G401.6 (cell line): ENCODE results near the gene GPR18.

ENCODE experiments used
- FAIRE-seq: peaks from 2 replicates; lab custom pipeline; 2012; peaks lifted over from hg19 to GRCh38; lab: Jason Lieb, UNC

The GPR18 gene

DNA sequence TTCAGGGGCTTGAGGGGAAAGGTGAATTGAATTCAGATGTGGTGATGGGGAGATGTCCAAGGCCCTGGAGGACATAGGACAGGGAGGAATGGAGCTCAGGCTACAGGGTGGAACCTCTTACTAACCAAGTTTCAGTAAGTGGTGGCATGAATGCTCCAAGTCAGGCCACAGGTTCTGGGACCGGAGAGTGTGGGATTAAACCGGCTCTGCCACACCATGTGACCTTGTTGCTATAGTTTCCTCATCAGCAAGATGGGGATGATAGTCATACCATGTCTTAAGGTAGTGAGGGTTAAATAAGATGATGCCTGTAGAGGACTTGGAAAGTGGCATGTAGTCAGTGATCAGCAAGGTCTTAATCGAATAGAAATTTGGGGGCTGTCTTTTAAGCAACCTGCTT, 32.7 kb upstream of the GPR18 start:
- FAIRE-seq = no peak

DNA sequence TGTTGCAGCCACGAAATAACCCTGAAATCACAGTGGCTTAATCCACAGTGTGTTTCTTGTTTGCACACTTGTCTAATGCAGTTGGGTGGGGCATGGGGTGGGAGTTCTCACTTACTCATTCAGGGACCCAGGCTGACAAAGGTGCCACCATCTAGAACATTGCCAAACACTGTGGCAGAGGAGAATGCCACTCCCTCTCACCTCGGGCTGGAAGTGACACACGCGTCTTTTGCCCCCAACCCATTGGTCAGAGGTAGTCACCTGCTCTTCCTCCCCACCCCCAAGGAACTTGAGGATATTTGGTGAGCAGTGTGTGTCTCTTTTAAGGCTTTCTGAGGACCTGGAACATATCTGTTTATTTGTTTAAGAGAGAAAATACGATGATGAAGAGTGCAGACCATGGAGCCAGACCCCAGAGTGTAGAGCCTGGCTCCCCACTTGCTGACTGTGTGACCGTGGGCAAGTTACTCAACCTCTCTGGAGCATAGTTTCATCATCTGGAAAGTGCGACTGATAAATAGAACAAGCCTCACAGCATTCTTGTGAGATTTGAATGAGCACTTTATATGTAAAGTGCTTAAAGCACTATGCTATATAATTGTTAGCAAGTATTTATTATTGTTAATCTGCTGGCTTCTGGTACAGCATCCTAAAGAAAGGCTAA, 31.6 kb upstream of the GPR18 start:
- no peak for FAIRE-seq

DNA sequence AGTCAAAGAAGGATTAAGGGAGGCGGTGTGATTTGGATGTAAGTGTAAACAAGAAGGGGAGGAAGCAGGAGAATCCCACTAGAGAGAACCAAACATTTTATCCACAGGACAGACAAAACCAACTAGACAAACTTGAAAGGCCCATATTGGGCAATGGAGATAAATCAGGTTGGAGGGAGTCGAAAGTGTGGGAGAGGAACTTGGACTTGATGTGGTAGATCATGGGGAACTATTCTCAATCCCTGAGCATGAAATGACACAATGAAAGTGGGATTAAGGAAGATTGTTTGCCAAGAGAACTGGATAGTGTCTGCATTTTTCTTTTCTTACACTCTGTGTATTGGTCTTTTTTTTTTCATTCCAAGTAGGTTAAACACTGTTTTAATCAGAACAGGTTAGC, 31.1 kb upstream of the GPR18 start:
- no peak for FAIRE-seq

DNA sequence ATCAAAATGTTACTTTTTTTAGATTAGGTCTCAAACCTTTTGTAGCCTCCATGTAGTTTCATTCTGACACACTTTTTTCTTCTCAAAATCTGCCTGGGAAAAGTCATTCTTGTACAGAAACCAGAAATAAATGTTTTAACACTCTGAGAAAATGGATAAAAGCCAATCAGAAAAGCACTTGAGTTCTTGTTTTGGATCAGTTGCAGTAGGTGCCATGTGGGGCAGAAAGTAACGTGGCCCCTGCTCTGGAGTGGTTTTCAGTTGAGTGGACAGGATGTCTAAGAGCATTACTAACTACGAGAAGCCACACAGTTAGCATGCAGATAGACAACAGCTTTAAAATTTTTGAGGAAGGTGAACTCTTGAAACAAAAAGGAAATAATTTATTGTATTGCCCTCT, 29.9 kb upstream of the GPR18 start:
- no peak for FAIRE-seq

DNA sequence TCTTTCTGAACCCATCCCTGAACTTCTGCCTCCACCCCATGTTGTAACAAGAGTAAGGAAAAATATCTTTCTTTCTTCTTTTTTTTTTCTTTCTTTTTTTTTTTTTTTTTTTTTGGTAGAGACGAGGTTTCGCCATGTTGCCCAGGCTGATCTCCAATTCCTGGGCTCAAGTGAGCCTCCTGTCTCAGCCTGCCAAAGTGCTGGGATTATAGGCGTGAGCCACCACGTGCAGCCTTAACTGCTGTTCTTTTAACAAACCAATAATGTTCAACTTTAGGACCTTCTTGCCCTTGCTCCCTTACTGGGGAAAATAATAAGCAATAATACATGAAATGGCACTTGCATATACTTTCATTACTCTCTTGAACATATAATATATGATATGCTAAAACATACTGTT, 29.4 kb upstream of the GPR18 start:
- no peak for FAIRE-seq

DNA sequence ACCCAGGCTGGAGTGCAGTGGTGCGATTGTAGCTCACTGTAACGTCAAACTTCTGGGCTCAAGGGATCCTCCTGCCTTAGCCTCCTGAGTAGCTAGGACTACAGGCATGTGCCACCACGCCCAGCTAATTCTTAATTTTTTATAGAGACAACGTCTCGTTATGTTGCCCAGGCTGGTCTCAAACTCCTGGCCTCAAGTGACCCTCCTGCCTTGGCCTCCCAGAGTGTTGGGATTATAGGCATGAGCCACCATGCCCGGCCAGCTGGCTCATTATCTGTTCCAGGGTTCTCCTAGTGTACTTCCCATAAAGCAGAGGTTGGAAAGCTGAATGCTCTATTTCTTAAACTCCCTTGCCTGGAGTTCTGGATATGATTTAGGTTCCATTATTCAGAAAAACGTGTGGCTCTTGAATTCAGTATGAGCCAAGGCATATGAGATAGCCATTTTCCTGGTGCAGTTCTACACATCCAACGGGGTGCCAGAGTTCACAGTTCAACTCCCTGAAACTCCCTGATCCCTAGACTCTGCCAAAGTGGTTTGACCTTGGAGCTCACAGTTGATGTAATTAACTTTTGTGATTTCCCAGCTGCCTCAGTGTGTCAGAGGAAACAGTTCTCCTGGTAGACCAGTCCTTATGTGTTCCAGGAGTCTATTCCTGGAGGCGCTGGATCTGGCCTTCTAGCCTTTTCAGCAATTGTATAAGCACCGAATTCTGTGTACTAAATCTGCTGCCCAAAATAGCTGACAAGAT, 27.4 kb upstream of the GPR18 start:
- no peak for FAIRE-seq

DNA sequence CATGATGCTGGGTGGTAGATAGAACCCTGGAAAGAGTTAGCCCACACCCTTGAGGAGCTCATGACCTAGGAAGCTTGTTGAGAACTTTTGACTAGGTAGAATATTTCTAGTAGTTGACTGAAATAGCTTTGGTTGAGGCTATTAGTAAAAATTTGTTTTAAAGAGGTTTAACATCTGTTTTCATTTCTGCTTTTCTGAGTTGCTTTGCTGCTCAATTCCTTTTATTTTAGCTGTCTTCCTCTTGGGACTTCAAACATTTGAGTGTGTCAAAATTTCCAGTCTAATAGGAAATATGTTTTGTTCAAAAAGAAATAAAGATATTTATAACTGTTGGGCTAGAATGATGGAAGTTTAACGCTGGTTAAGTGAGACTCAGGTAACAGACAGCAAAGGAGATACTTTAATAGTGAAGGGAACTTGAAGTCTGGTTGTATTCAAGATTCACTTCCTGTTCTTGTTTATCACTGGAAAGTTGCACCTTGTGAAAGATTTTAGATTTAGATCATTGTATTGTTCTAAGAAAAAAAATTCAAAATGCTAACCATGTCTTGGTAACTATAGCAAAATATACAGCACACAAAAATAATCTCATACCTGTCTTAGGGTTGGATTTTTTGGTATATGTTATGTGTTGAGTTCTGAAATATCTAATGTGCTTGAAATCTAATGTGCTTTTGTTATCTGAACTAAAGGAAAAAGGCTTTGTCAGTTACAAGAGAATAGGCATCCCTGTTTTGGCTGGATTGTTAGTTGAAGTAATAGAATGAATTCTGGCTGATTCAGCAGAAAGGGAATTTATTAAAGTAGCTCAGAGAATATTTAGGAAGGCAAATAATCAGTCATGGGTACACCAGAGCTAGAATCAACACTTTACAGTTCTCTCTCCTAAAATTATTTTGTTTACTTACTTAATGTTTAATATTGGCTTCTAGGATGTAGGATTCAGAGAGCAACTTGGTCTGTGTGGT, 24.4 kb upstream of the GPR18 start:
- FAIRE-seq = no peak

DNA sequence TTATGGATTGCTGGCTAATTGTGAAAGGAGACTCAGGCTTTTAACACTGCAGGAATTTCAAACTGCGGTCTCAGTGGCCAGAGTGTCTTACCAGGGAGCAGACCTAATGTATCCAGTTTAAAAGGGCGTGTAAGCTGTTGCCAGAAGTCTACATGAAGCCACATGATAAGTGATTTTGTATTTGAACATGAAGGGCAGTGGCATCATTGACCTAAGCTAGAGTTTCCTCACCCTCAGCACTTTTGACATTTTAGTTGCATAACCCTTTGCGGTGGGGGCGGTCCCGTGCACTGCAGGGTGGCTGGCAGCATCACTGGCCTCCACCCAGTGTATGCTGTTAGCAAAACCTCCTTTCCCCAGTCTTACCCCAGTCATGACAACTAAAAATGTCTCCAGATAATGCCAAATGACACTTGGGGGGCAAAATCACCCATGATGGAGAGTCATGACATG, 23.7 kb upstream of the GPR18 start:
- FAIRE-seq = no peak

DNA sequence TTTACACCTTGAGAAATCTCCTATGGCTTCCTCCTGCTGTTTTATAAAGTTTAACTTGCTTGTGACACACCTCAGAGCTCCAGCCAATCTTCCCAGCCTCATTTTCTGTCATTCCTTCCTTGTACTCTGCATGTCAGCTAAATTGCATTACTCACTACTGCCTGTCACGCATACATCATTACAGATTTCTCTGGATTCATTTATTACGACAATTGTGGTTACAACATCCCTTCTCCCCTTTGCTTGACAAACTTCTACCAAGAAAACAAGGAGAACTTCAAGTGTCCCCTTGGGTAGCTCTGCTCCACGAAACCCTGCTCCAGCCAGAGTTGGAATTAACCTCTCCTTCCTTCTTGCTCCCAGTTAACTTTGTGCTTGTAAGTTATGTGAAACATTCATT, 22.0 kb upstream of the GPR18 start:
- FAIRE-seq = no peak

DNA sequence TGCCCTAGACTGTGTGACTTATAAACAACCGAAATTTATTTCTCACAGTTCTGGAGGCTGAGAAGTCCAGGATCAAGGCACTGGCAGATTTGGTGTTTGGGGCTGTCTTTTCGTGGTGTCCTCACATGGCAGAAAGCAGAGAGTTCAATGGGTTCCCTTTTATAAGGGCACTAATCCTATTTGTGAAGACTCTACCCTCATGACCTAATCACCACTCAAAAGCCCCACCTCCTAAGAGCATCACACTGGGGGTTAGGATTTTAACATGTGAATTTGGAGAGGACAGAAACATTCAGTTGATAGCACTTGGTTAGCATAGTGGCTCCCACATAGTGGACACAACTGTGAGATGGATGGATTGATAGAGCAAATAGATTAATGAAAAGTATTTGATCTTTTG, 21.5 kb upstream of the GPR18 start:
- no peak for FAIRE-seq

DNA sequence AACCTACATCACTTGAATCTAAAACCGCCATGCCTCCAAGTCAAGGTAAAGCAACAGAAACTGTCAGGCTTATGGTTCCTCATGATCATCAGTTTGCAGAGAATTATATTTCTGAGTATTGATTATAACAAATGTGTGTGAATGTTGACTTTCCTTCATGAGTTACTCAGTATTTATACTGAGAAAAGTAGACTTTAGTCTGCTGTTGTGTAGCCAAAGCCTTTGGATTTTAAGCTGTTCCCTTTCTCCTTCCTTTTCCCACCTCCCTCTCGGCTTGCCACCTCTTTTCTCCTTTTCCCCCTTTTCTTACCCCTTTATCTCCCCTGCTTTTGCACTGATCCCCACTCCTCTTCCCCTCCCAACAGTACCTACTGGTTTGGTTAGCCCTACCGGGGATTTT, 20.7 kb upstream of the GPR18 start:
- no peak for FAIRE-seq

DNA sequence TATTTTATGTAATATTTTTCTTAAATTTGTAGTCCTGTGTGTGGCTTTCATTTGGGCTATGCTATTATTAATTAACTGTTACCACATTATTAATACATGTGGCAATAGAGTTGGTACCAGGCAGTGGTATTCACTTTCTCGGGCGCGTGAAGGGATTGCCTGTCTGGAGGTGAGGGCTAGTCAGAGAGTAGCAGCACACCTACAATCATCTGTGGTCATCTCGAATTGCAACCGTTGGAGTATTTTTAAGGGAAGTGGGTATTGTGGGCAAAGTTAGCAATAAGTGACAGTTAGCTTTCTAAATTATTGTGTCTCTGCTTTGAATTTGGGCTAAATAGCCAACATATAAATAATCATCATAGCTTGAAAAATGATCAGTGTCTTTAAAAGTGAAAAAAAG, 20.0 kb upstream of the GPR18 start:
- no peak for FAIRE-seq

DNA sequence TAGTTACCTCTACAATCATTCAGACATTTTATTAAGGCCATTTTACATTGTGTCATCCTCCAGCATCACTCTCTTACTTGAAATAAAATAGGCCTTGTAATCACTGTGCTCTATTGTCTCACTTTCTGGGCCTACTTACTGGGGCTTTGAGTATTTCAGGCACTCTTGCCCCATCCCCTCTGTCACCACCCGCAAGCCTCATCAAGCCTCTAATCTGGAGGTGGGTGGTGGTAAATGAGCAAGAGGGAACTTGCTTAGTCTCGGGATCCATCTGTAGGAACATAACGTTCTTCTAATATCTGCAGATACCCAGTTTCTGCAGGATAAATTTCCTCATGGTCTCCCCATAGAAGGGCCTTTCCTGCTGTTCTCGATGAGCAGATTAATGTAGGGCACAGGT, 19.4 kb upstream of the GPR18 start:
- no peak for FAIRE-seq

DNA sequence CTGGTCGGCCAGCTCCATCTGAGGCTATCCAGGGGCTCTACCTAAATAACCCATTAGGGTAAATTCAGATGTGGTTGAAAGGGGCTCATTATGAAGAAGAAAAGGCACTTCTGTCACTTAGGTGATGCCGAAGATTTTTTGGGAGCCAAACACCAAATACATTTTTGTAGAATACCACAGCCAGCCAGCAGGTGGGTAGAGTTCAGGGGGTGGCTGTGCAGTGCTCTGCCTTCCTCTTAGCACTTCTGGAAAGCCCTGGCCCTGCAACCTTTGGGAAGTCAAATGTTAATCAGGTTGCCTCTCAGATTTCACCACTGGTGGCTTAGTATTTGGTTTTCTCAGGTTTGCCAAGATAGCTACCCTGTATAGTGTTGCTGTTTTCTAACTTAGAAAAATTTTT, 18.5 kb upstream of the GPR18 start:
- no peak for FAIRE-seq

DNA sequence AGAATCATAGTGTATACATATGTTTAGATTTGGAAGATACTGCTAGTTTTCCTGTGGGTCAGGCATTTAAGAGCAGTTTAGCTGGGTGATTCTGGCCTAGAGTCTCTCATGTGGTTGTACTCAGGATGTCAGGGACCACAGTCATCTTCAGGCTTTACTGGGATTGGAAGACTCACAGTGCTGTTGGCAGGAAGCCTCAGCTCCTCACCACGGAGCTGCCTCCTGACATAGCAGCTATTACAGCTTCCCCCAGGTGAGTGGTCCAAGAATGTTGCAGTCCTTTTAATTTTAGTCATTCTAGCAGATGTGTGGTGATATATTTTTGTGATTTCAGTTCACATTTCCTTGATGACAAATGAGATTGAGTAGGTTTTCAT, 16.9 kb upstream of the GPR18 start:
- FAIRE-seq = no peak

DNA sequence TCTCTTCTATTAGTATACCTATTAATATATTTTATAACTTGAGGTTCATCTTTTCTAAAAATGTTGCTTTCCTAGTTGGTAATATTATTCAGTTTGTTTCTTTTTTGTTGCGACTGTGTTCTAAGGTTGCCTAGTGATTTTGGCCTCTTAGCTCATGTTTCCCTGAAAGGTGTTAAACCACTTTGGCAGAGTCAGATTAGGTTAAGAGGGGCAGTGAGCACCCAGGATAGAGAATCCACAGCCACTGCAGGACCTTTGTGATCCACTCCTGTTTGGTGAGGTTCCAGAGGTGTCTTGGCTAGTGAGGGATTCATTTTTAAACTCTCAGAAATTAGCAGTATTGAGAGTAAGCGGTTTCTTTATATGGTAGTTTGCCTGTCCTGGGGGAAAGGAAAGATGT, 14.9 kb upstream of the GPR18 start:
- peak; percentile 50 for FAIRE-seq

DNA sequence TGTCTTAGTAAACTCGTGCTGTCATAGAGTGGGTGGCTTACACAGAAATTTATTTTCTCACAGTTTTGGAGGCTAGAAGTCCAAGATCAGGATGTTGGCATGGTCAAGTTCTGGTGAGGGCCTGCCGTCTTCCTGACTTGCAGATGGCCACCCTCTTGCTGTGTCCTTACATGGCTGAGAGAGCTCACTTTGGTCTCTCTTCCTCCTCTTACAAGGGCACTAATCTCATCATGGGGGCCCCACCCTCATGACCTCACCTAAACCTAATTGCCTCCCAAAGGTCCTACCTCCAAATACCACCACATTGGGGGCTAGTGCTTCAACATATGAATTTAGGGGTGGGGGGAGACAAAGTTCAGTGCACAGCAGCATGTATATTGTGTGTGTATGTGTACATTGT, 14.3 kb upstream of the GPR18 start:
- no peak for FAIRE-seq

DNA sequence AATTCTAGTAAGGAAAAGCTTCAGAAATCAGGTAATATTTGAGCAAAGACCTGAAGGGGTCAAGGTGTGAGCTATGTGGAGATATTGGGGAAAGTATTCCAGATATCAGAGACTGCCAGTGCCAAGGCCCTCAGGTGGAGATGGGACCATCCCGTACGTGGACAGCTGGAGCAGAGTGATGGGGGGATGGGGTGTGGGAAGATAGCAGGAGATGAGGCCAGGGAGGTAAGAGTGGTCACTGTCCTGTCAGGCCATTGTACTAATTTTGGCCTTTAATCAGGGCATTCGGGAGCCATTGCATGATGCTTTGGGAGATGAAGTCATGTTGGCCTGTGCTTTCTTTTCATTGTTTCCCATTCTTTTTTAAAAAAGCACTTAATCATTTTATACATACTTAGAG, 13.1 kb upstream of the GPR18 start:
- FAIRE-seq = no peak

DNA sequence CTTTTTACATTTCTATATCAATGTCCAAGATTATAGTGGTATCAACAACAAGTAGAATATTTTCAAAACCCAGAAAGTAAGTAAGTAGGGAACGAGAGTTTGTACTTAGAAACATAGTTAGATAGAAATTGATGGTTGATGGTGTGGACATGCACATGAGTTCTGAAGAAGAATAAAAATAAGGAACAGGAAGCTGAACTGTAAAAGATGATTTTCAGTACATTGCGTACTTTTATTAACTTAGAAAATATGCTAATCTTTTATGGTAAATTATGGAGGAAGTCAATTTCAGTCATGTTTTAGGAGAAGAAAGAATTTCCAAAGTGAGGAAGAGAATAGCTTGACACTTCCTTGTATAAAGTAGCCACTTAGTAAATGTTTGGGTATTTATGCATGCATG, 12.3 kb upstream of the GPR18 start:
- FAIRE-seq = no peak

DNA sequence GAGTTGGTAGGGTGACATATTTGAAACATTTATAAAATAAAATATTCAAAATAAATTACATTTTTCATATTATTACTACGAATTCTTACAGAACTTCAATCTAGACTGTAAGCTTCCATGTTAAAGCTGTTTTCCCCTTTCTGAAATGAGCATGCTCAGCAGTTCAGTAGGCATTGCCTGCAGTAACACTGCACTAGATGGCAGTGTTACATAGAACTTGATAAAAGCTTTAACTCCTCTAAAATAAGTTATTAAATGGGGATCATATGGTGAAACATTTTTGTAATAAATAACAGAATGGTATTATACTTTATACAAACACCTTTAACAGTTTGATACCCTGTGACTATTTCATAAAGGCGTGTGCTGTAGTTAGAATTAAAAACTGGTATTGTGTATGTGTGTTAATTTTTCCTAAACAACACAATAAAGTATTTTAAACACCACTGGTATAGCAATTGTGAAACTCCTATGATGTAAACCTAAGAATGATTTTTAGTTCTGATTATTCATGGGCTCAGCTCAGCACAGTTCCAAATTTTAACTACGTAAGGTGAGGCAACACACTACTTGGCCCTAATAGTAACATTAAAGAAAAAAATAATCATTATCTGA, 11.6 kb upstream of the GPR18 start:
- peak; percentile 97 for FAIRE-seq

DNA sequence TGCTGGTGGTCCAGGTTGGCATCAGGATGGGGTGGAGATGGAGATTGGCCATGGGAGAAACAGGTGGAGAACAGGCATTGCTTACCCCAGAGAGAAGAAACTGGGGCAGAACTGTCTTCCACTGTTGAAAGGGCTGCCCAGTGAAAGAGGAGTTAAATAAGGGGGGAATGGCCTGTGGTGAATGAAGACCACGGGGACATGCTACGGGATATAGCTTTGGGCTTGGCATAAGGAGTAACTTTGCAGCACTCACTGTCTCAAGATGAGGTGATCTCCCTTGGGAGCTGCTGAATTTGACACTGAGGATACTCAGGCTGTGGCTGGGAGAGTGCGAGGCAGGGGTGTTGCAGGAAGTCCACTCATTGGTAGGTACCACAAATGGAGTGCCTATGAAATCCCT, 10.6 kb upstream of the GPR18 start:
- FAIRE-seq = no peak

DNA sequence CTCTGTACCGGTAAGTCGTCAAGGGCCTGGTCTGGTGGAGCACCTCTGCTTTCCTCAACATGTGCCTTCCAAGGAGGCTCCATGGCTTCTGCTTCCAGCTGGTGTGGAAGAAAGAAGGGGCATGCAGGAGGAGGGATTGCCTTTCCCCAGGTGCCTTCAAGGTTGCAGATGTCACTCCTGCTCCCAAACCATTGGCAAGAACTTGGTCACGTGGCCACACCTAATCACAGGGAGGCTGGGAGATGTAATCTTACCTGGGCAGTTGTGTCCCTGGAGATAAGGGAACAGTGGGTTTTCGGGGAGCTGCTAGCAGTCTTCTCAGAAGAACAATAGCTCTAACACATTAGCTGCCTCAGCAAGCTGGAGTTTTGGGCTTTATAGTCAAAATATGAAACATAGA, 9.7 kb upstream of the GPR18 start:
- FAIRE-seq = no peak

DNA sequence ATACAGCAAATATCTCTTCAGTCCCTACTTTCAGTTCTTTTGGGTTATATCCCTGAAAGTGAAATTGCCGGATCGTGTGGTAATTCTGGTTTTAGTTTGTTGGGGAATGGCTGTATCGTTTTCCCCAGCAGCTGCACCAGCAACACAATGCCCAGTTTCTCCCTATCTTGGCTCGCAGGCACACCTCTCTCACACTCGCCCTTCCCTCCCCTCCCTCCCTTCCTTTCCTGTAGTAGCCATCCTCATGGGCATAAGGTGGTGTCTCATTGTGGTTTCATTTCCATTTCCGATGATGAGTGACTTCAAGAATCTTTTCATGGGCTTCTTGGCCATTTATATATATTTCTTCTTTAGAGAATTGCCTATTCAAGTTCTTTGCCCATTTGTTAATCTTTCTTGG, 8.6 kb upstream of the GPR18 start:
- no peak for FAIRE-seq
